ENCODE measurements around the gene HHLA2. TPM values are rescaled to one million over a fixed set of nuclear protein-coding genes. Genes with fewer than 3 reads are reported as not detected.
"Not testable (repeated sequence)": the region's sequence is repeated elsewhere in the genome, so short reads cannot be mapped to it uniquely, and the experiment has no call there.

Gene HHLA2
- total RNA-seq, 1 experiment from 2014 or later, result not detected

- BruUV-seq (replicated peaks), result no TSS peak
- CTCF ChIA-PET, result no interaction called here
- DNase-seq (no peak), ATAC-seq (no peak)
- H3K27ac ChIP-seq (ENCODE audit: low read length), result no peak overlapping the region
- no peaks in the 10 kb centered on the region for H3K4me1 ChIP-seq (ENCODE audit: insufficient read depth, low read length)
- H3K36me3 ChIP-seq (ENCODE audit: low read depth, low read length), result no peaks in the 10 kb centered on the region
- no peaks in the 10 kb centered on the region for H3F3A ChIP-seq (ENCODE audit: low read length, unreplicated experiment)
- H4K20me1 ChIP-seq (ENCODE audit: low read length), result no peaks in the 10 kb centered on the region
- TF ChIP-seq EZH2phosphoT487 (IDR thresholded peaks at IDR 0.05; ENCODE audit: borderline replicate concordance, low read length) (no peak), EZH2 (IDR thresholded peaks at IDR 0.05; ENCODE audit: low read length, unreplicated experiment) (no peak), CTCF (conservative IDR thresholded peaks at IDR 0.05; ENCODE audit: low read depth, low read length) (no peak)
- H3K9me2 ChIP-seq (replicated peaks; ENCODE audit: low read length), result no peaks in the 10 kb centered on the region
- H3K79me2 ChIP-seq (ENCODE audit: low read length), result no peaks in the 10 kb centered on the region
- H3K27me3 ChIP-seq (ENCODE audit: low read length), result no peaks in the 10 kb centered on the region
- H3K9me3 ChIP-seq (ENCODE audit: low read length), result no peaks in the 10 kb centered on the region
- no peak overlapping the region for H3K4me3 ChIP-seq (ENCODE audit: low read length)
- no peak overlapping the region for H3K4me2 ChIP-seq (ENCODE audit: low read length)
- POLR2A ChIA-PET (ENCODE audit: unreplicated experiment), result no interaction called here
- H3K9ac ChIP-seq (ENCODE audit: low read length), result no peak overlapping the region
- H2AFZ ChIP-seq (ENCODE audit: low read length), result no peak overlapping the region
- intact Hi-C loops (cut with micrococcal nuclease), result no loop called here
These were observed 11.2 kb upstream of the HHLA2 start for GRCh38 chr3:108285176-108285575.

- ChIA-PET CTCF (no interaction called here), POLR2A (ENCODE audit: unreplicated experiment) (no interaction called here)
- H3K9ac ChIP-seq (ENCODE audit: low read length), result no peak overlapping the region
- H4K20me1 ChIP-seq (ENCODE audit: low read length), result no peaks in the 10 kb centered on the region
- BruUV-seq (replicated peaks), result no TSS peak
- no peak overlapping the region for H2AFZ ChIP-seq (ENCODE audit: low read length)
- no peak for ATAC-seq
- no peaks in the 10 kb centered on the region for H3K27me3 ChIP-seq (ENCODE audit: low read length)
- H3K4me3 ChIP-seq (ENCODE audit: low read length), result no peak overlapping the region
- no peak overlapping the region for H3K4me2 ChIP-seq (ENCODE audit: low read length)
- DNase-seq, result no peak
- H3K79me2 ChIP-seq (ENCODE audit: low read length), result no peaks in the 10 kb centered on the region
- H3K9me2 ChIP-seq (replicated peaks; ENCODE audit: low read length), result no peaks in the 10 kb centered on the region
- H3K9me3 ChIP-seq (ENCODE audit: low read length), result no peaks in the 10 kb centered on the region
- H3K4me1 ChIP-seq (ENCODE audit: insufficient read depth, low read length), result no peaks in the 10 kb centered on the region
- TF ChIP-seq CTCF (conservative IDR thresholded peaks at IDR 0.05; ENCODE audit: low read depth, low read length), result no peak
- no peak for TF ChIP-seq EZH2phosphoT487 (IDR thresholded peaks at IDR 0.05; ENCODE audit: borderline replicate concordance, low read length)
- TF ChIP-seq EZH2 (IDR thresholded peaks at IDR 0.05; ENCODE audit: low read length, unreplicated experiment), result no peak
- intact Hi-C loops (cut with micrococcal nuclease), result no loop called here
- H3K27ac ChIP-seq (ENCODE audit: low read length), result no peak overlapping the region
- H3K36me3 ChIP-seq (ENCODE audit: low read depth, low read length), result no peaks in the 10 kb centered on the region
- no peaks in the 10 kb centered on the region for H3F3A ChIP-seq (ENCODE audit: low read length, unreplicated experiment)
These were observed 9.2 kb upstream of the HHLA2 start for GRCh38 chr3:108287146-108287545.

GRCh38 chr3:108288193-108288592, 8.2 kb upstream of the HHLA2 start:
- H3K9ac ChIP-seq (ENCODE audit: low read length); DNase-seq; H2AFZ ChIP-seq (ENCODE audit: low read length); H3K9me3 ChIP-seq (ENCODE audit: low read length); CTCF ChIA-PET; BruUV-seq (replicated peaks); H3F3A ChIP-seq (ENCODE audit: low read length, unreplicated experiment); H3K79me2 ChIP-seq (ENCODE audit: low read length); H3K4me2 ChIP-seq (ENCODE audit: low read length); intact Hi-C loops (cut with micrococcal nuclease); H4K20me1 ChIP-seq (ENCODE audit: low read length); ATAC-seq; H3K36me3 ChIP-seq (ENCODE audit: low read depth, low read length); H3K4me3 ChIP-seq (ENCODE audit: low read length); H3K9me2 ChIP-seq (replicated peaks; ENCODE audit: low read length); POLR2A ChIA-PET (ENCODE audit: unreplicated experiment); H3K4me1 ChIP-seq (ENCODE audit: insufficient read depth, low read length); H3K27me3 ChIP-seq (ENCODE audit: low read length); H3K27ac ChIP-seq (ENCODE audit: low read length): not testable (repeated sequence)

Measured in PC-3 (cell line).